ENCODE results near the gene SETD1B.

- TF ChIP-seq EZH2 (IDR thresholded peaks at IDR 0.05; ENCODE audit: insufficient read depth, poor library complexity, severe bottlenecking) (no peak), EZH2phosphoT487 (IDR thresholded peaks at IDR 0.05; ENCODE audit: insufficient read depth, low read depth) (no peak)
Observed at GRCh38 chr12:121808623-121809022, 4.8 kb downstream of the SETD1B start.

Data from GM23248 (cell line).